Measurements from ENCODE around the gene ANKHD1.

Gene ANKHD1

DNA sequence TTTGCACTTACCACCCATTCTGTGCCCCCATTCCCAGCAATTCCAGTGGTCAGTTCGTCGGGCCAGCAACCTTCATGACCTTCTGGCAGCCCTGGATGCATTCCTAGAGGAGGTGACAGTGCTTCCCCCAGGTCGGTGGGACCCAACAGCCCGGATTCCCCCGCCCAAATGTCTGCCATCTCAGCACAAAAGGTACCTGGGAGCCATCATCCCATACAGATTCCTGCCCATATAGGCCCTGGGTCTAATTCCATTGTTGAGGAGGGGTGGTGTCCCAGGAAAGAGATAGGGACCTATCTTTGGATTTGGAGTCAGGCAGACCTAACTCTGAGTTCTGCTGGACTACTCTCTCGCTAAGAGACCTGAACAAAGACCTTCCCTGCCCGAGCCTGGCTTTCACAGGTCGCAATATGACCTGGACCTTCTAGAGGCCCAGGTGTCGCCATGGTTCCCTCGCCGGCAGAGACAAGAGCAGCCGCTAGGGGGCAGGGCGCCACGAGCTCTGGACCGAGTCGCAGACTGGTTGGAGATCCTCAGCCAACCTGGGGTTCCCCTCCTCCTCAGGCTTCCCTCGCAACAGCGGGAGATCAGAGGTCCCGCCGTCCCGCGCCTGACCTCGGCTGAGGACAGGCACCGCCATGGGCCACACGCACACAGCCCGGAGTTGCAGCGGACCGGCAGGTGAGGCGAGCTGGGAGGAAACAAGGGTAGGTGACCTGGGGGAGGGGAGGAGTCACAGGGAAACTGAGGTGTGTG is 38.6 kb upstream of the ANKHD1 start:
- no peaks in the 10 kb centered on the region for H3K27me3 ChIP-seq (replicated peaks; ENCODE audit: control insufficient read depth, insufficient read depth, low read length, poor library complexity, severe bottlenecking)
- no peaks in the 10 kb centered on the region for H3K4me1 ChIP-seq (ENCODE audit: control insufficient read depth, insufficient read depth, low read length, poor library complexity, severe bottlenecking)
- no peaks in the 10 kb centered on the region for H3K36me3 ChIP-seq (ENCODE audit: control insufficient read depth, insufficient read depth, low read length)
- H3K27ac ChIP-seq (ENCODE audit: insufficient read depth, low read length, poor library complexity, severe bottlenecking): no peak overlapping the region
- peak; percentile 62 to 73 (median 63) for DNase-seq
- peak overlapping the region; percentile 42 for H3K4me3 ChIP-seq (ENCODE audit: insufficient read depth, low read depth, low read length, poor library complexity, severe bottlenecking)
- H3K9me3 ChIP-seq (ENCODE audit: control insufficient read depth, low read length): no peaks in the 10 kb centered on the region

DNA sequence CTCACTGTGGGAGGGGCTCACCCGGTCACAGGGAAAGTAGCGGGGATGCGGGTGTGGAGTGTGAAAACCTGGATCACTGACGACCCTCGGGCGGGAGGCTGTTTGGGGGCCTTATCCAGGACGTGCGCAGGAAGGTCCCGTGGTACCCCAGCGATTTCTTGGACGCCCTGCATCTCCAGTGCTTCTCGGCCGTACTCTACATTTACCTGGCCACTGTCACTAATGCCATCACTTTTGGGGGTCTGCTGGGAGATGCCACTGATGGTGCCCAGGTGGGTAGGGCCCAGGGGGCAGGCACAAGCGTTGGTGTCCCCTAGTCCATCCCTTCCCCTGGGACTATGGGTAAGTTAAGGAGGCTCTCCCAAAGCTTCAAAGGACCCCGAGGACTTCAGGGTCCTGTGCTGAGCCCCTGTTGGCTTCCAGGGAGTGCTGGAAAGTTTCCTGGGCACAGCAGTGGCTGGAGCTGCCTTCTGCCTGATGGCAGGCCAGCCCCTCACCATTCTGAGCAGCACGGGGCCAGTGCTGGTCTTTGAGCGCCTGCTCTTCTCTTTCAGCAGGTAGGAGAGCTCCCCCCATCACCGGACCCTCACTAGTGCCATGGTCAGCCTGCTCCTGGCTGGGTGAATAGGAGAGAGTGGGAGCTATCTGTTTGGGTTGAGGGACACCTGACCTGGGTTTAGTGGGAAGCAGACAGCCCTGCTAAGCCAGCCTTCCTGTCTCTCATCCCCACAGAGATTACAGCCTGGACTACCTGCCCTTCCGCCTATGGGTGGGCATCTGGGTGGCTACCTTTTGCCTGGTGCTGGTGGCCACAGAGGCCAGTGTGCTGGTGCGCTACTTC is 37.8 kb upstream of the ANKHD1 start:
- H3K36me3 ChIP-seq (ENCODE audit: control insufficient read depth, insufficient read depth, low read length): no peaks in the 10 kb centered on the region
- H3K4me1 ChIP-seq (ENCODE audit: control insufficient read depth, insufficient read depth, low read length, poor library complexity, severe bottlenecking): no peaks in the 10 kb centered on the region
- no peaks in the 10 kb centered on the region for H3K27me3 ChIP-seq (replicated peaks; ENCODE audit: control insufficient read depth, insufficient read depth, low read length, poor library complexity, severe bottlenecking)
- peak overlapping the region; percentile 42 for H3K4me3 ChIP-seq (ENCODE audit: insufficient read depth, low read depth, low read length, poor library complexity, severe bottlenecking)
- H3K9me3 ChIP-seq (ENCODE audit: control insufficient read depth, low read length): no peaks in the 10 kb centered on the region
- H3K27ac ChIP-seq (ENCODE audit: insufficient read depth, low read length, poor library complexity, severe bottlenecking): no peak overlapping the region
- DNase-seq: no peak

DNA sequence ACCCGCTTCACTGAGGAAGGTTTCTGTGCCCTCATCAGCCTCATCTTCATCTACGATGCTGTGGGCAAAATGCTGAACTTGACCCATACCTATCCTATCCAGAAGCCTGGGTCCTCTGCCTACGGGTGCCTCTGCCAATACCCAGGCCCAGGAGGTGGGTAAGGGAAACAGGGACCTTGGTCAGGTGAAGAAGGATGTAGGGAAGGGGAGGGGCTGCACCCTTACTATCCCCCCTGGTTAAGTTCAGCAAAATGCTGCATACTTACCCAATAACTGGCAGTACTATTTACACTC is 37.2 kb upstream of the ANKHD1 start:
- no peaks in the 10 kb centered on the region for H3K27me3 ChIP-seq (replicated peaks; ENCODE audit: control insufficient read depth, insufficient read depth, low read length, poor library complexity, severe bottlenecking)
- no peak overlapping the region for H3K27ac ChIP-seq (ENCODE audit: insufficient read depth, low read length, poor library complexity, severe bottlenecking)
- DNase-seq: no peak
- H3K4me3 ChIP-seq (ENCODE audit: insufficient read depth, low read depth, low read length, poor library complexity, severe bottlenecking): no peak overlapping the region
- no peaks in the 10 kb centered on the region for H3K36me3 ChIP-seq (ENCODE audit: control insufficient read depth, insufficient read depth, low read length)
- H3K9me3 ChIP-seq (ENCODE audit: control insufficient read depth, low read length): no peaks in the 10 kb centered on the region
- H3K4me1 ChIP-seq (ENCODE audit: control insufficient read depth, insufficient read depth, low read length, poor library complexity, severe bottlenecking): no peaks in the 10 kb centered on the region

DNA sequence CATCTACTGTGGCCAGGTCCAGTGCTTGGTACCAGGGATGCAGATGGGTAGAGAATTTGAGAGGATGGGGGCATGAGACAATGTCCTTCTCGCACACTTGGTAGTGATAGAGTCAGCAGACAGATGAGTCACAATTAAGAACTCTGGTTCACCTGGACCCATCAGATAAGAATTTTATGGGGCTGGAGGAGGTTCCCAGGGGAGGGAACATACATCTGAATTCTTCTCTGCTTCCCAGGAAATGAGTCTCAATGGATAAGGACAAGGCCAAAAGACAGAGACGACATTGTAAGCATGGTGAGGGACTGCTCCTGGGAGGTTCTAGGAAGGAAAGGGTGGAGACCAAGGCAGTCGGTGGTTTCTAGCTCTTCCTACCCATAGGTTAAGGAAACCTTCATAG is 36.4 kb upstream of the ANKHD1 start:
- Histone ChIP-seq H3K4me3 (ENCODE audit: insufficient read depth, low read depth, low read length, poor library complexity, severe bottlenecking) (no peak overlapping the region), H3K27me3 (replicated peaks; ENCODE audit: control insufficient read depth, insufficient read depth, low read length, poor library complexity, severe bottlenecking) (no peaks in the 10 kb centered on the region), H3K36me3 (ENCODE audit: control insufficient read depth, insufficient read depth, low read length) (no peaks in the 10 kb centered on the region), H3K9me3 (ENCODE audit: control insufficient read depth, low read length) (no peaks in the 10 kb centered on the region), H3K27ac (ENCODE audit: insufficient read depth, low read length, poor library complexity, severe bottlenecking) (no peak overlapping the region), H3K4me1 (ENCODE audit: control insufficient read depth, insufficient read depth, low read length, poor library complexity, severe bottlenecking) (no peaks in the 10 kb centered on the region)
- DNase-seq: no peak

DNA sequence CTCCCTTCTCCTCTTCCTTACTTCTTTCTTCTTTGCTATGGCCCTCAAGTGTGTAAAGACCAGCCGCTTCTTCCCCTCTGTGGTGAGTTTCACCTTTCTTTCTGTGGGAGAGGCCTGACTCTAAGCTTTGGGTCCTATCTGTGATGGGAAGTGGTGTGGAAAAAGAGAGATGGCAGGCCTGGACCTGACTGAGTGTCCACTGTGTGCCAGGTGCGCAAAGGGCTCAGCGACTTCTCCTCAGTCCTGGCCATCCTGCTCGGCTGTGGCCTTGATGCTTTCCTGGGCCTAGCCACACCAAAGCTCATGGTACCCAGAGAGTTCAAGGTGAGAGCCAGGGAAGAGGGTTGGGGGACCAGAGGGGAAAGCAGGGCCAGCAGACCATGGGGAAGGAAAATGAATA is 35.7 kb upstream of the ANKHD1 start:
- no peak for DNase-seq
- Histone ChIP-seq H3K27me3 (replicated peaks; ENCODE audit: control insufficient read depth, insufficient read depth, low read length, poor library complexity, severe bottlenecking) (no peaks in the 10 kb centered on the region), H3K4me1 (ENCODE audit: control insufficient read depth, insufficient read depth, low read length, poor library complexity, severe bottlenecking) (no peaks in the 10 kb centered on the region), H3K36me3 (ENCODE audit: control insufficient read depth, insufficient read depth, low read length) (no peaks in the 10 kb centered on the region), H3K4me3 (ENCODE audit: insufficient read depth, low read depth, low read length, poor library complexity, severe bottlenecking) (no peak overlapping the region), H3K27ac (ENCODE audit: insufficient read depth, low read length, poor library complexity, severe bottlenecking) (no peak overlapping the region), H3K9me3 (ENCODE audit: control insufficient read depth, low read length) (no peaks in the 10 kb centered on the region)

DNA sequence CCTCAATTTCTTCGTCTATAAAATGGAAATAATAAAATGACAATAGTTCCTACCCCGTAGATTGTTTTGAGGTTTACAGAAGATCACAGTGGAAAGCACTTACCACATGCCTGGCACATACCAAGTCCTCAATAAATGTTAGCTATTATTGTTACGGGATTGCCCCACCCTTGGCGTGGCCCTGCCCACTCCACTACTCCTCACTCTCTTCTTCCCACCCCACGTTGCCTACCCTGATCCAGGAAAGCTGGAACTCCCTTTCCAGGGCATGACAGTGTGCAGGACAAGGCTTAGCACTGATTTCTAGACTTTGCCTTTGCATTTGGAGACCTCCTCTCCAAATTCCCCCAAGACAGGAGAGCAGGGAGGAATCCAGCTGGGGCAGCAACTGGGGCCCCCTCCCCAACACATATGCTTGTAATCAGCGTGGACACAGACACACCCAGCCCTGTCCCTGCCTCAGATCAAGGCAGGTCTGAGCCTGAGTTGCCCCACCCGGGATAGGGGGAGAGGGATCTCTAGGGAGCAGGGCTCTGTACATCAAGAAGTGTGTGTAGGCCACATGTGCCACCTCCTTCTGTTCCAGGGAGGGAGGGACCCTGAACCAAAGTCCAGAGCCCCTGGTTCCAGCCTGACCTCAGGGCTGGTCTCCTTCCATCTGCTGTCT is 34.9 kb upstream of the ANKHD1 start:
- DNase-seq: no peak
- Histone ChIP-seq H3K4me3 (ENCODE audit: insufficient read depth, low read depth, low read length, poor library complexity, severe bottlenecking) (no peak overlapping the region), H3K4me1 (ENCODE audit: control insufficient read depth, insufficient read depth, low read length, poor library complexity, severe bottlenecking) (no peaks in the 10 kb centered on the region), H3K9me3 (ENCODE audit: control insufficient read depth, low read length) (no peaks in the 10 kb centered on the region), H3K27me3 (replicated peaks; ENCODE audit: control insufficient read depth, insufficient read depth, low read length, poor library complexity, severe bottlenecking) (no peaks in the 10 kb centered on the region), H3K27ac (ENCODE audit: insufficient read depth, low read length, poor library complexity, severe bottlenecking) (no peak overlapping the region), H3K36me3 (ENCODE audit: control insufficient read depth, insufficient read depth, low read length) (no peaks in the 10 kb centered on the region)

DNA sequence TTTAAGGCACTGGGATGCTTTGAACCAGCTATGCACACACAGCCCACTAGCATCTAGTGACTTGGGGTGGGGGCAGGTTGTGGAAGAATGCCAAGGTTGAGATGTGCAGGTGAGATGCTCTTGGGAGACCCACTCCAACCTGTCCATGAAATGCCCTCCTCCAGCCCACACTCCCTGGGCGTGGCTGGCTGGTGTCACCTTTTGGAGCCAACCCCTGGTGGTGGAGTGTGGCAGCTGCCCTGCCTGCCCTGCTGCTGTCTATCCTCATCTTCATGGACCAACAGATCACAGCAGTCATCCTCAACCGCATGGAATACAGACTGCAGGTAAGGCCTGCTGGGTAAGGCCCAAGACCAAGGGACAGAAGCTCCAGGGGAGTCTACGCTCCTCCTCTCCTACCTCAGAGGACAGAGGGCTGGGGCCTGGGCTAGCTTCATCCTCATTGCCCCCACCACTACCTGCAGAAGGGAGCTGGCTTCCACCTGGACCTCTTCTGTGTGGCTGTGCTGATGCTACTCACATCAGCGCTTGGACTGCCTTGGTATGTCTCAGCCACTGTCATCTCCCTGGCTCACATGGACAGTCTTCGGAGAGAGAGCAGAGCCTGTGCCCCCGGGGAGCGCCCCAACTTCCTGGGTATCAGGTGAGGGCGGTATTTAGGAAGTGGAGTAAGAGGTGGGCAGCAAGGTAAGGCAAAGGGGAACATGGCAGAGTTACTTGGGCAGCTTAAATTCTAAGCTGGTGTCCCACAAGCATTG is 34.2 kb upstream of the ANKHD1 start:
- H3K4me1 ChIP-seq (ENCODE audit: control insufficient read depth, insufficient read depth, low read length, poor library complexity, severe bottlenecking): no peaks in the 10 kb centered on the region
- no peak for DNase-seq
- H3K27me3 ChIP-seq (replicated peaks; ENCODE audit: control insufficient read depth, insufficient read depth, low read length, poor library complexity, severe bottlenecking): no peaks in the 10 kb centered on the region
- no peaks in the 10 kb centered on the region for H3K36me3 ChIP-seq (ENCODE audit: control insufficient read depth, insufficient read depth, low read length)
- no peaks in the 10 kb centered on the region for H3K9me3 ChIP-seq (ENCODE audit: control insufficient read depth, low read length)
- no peak overlapping the region for H3K27ac ChIP-seq (ENCODE audit: insufficient read depth, low read length, poor library complexity, severe bottlenecking)
- H3K4me3 ChIP-seq (ENCODE audit: insufficient read depth, low read depth, low read length, poor library complexity, severe bottlenecking): no peak overlapping the region

DNA sequence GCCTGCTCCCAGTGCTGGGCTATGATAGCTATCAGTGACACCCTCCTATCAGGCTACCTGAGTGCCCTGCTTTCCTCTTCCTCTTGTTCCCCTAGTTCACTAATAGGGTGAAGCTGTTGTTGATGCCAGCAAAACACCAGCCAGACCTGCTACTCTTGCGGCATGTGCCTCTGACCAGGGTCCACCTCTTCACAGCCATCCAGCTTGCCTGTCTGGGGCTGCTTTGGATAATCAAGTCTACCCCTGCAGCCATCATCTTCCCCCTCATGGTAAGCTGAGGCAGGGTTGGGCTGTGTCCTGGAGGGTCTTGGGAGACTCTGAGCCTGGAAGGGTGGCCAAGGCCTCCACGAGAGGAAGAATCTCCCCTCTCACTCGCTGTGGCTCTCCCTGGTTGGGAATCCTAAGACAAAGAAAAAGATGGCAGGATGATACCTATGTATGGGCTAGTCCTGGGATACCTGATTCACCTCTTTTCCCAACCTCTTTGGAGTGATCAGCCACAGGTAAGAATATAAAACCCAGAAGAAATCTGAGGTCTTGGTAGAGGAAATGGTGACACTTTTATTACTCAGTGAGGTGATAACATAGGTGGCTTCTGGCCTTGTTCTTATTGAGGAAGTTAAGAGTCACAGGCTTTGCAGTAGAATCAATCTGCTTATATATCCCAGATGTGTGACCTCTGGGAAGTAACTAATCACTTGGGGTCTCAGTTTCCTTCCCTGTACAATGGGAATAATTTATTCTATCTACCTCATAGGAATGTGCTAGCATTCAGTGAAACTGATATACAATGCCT is 30.1 kb upstream of the ANKHD1 start:
- no peaks in the 10 kb centered on the region for H3K4me1 ChIP-seq (ENCODE audit: control insufficient read depth, insufficient read depth, low read length, poor library complexity, severe bottlenecking)
- no peaks in the 10 kb centered on the region for H3K36me3 ChIP-seq (ENCODE audit: control insufficient read depth, insufficient read depth, low read length)
- no peaks in the 10 kb centered on the region for H3K27me3 ChIP-seq (replicated peaks; ENCODE audit: control insufficient read depth, insufficient read depth, low read length, poor library complexity, severe bottlenecking)
- no peak overlapping the region for H3K27ac ChIP-seq (ENCODE audit: insufficient read depth, low read length, poor library complexity, severe bottlenecking)
- H3K4me3 ChIP-seq (ENCODE audit: insufficient read depth, low read depth, low read length, poor library complexity, severe bottlenecking): no peak overlapping the region
- DNase-seq: no peak
- no peaks in the 10 kb centered on the region for H3K9me3 ChIP-seq (ENCODE audit: control insufficient read depth, low read length)

DNA sequence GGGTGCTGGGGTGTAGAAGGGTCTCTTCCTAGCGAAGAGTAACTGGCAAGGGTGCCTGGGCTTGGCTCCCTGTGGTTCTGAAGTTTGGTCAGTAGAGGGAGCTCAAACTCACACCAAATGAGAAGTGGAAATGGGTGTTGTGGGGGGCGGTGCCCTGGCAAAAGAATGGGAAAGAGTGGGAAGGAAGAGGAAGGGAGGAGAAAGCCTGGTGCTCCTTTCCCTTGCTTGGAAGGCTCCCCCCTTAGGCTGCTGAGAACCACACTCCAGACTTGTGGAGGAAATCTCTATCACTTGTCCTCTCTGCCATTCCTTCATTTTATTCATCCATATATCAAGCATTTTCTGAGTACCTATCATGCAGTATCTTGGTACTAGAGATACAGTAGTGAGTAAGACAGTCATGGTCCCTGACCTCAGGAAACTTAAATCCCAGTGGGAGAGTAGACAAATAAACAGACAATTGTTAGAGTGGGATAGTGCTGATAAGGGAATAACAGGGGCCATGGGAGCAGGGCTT is 28.6 kb upstream of the ANKHD1 start:
- no peak overlapping the region for H3K4me3 ChIP-seq (ENCODE audit: insufficient read depth, low read depth, low read length, poor library complexity, severe bottlenecking)
- no peaks in the 10 kb centered on the region for H3K36me3 ChIP-seq (ENCODE audit: control insufficient read depth, insufficient read depth, low read length)
- H3K4me1 ChIP-seq (ENCODE audit: control insufficient read depth, insufficient read depth, low read length, poor library complexity, severe bottlenecking): no peaks in the 10 kb centered on the region
- no peak overlapping the region for H3K27ac ChIP-seq (ENCODE audit: insufficient read depth, low read length, poor library complexity, severe bottlenecking)
- peak in 1 of 3 donors; percentile 15 for DNase-seq
- H3K27me3 ChIP-seq (replicated peaks; ENCODE audit: control insufficient read depth, insufficient read depth, low read length, poor library complexity, severe bottlenecking): no peaks in the 10 kb centered on the region
- H3K9me3 ChIP-seq (ENCODE audit: control insufficient read depth, low read length): no peaks in the 10 kb centered on the region
